Astrocyte (in vitro differentiated cells and primary cell): Measurements from ENCODE around the gene SLC44A5. TPM values are rescaled to one million over a fixed set of nuclear protein-coding genes. Genes with fewer than 3 reads are reported as not detected.

Source experiments
- DNase-seq: peaks from one replicate; pipeline ENCODE4 v3.0.0-alpha.2; 2010; ENCODE audit warnings: low read depth
- FAIRE-seq: peaks from 2 replicates; lab custom pipeline; 2011; peaks lifted over from hg19 to GRCh38; lab: Jason Lieb, UNC
- H2AFZ ChIP-seq: 2 replicates; pipeline ENCODE4 v1.6.0; 2012; ENCODE audit warnings: low read depth, low read length, inconsistent platforms
- H3K27ac ChIP-seq: 2 replicates; pipeline ENCODE4 v1.5.1; 2011; ENCODE audit warnings: low read depth, low read length, inconsistent platforms
- H3K27me3 ChIP-seq: 2 replicates; pipeline ENCODE4 v1.6.0; 2011; ENCODE audit warnings: low read length, inconsistent platforms; ENCODE audit not compliant: insufficient read depth
- H3K36me3 ChIP-seq: 2 replicates; pipeline ENCODE4 v1.5.1; 2011; ENCODE audit warnings: low read length, inconsistent platforms; ENCODE audit not compliant: insufficient read depth
- H3K4me1 ChIP-seq: 2 replicates; pipeline ENCODE4 v1.5.1; 2011; ENCODE audit warnings: low read length, inconsistent platforms; ENCODE audit not compliant: insufficient read depth
- H3K4me2 ChIP-seq: 2 replicates; pipeline ENCODE4 v1.6.0; 2012; ENCODE audit warnings: low read length, inconsistent platforms
- H3K4me3 ChIP-seq: 2 replicates; pipeline ENCODE4 v1.5.1; 2011; ENCODE audit warnings: low read depth, mild to moderate bottlenecking, low read length, inconsistent platforms; ENCODE audit not compliant: insufficient read depth
- H3K79me2 ChIP-seq: 2 replicates; pipeline ENCODE4 v1.6.0; 2012; ENCODE audit warnings: mild to moderate bottlenecking, low read length, inconsistent platforms; ENCODE audit not compliant: insufficient read depth
- H3K9ac ChIP-seq: 2 replicates; pipeline ENCODE4 v1.6.0; 2012; ENCODE audit warnings: mild to moderate bottlenecking, low read length, inconsistent platforms
- H3K9me3 ChIP-seq: 2 replicates; pipeline ENCODE4 v1.5.1; 2012; ENCODE audit warnings: low read depth, mild to moderate bottlenecking, low read length, inconsistent platforms; ENCODE audit not compliant: insufficient read depth
- H4K20me1 ChIP-seq: 2 replicates; pipeline ENCODE4 v1.6.0; 2012; ENCODE audit warnings: low read length, inconsistent platforms; ENCODE audit not compliant: insufficient read depth
- H3K27ac Mint-ChIP-seq: one replicate; pipeline ENCODE4 v1.8.0; 2021; ENCODE audit warnings: mild to moderate bottlenecking, mixed read lengths; ENCODE audit not compliant: unreplicated experiment
- H3K27me3 Mint-ChIP-seq: one replicate; pipeline ENCODE4 v1.8.0; 2021; ENCODE audit warnings: low read depth, mixed read lengths; ENCODE audit not compliant: unreplicated experiment
- H3K36me3 Mint-ChIP-seq: one replicate; pipeline ENCODE4 v1.8.0; 2021; ENCODE audit warnings: low read depth, mixed read lengths; ENCODE audit not compliant: unreplicated experiment
- H3K4me1 Mint-ChIP-seq: one replicate; pipeline ENCODE4 v1.8.0; 2021; ENCODE audit warnings: low read depth, mixed read lengths; ENCODE audit not compliant: unreplicated experiment
- H3K4me3 Mint-ChIP-seq: one replicate; pipeline ENCODE4 v1.8.0; 2021; ENCODE audit warnings: mild to moderate bottlenecking, moderate library complexity, mixed read lengths; ENCODE audit not compliant: unreplicated experiment
- H3K9me3 Mint-ChIP-seq: one replicate; pipeline ENCODE4 v1.8.0; 2021; ENCODE audit warnings: mild to moderate bottlenecking, mixed read lengths; ENCODE audit not compliant: unreplicated experiment
- EZH2 ChIP-seq: IDR thresholded peaks from 2 replicates; pipeline ENCODE4 v1.6.1; 2012; ENCODE audit warnings: mild to moderate bottlenecking, low read length, inconsistent platforms; ENCODE audit not compliant: insufficient read depth
- total RNA-seq: library from RNA; stranded (reverse); gene quantifications from 2 replicates; pipeline ENCODE4 v1.2.1, GENCODE V29; 2021
- TF ChIP-seq, protein P1 (sequence below): IDR thresholded peaks from 2 replicates; pipeline ENCODE4 v1.5.1; 2011; ENCODE audit warnings: low read depth, mild to moderate bottlenecking, inconsistent platforms, low read length, moderate library complexity; ENCODE audit not compliant: insufficient read depth

The SLC44A5 gene
- total RNA-seq, 1 donor from 2014 or later: 2.2 TPM

DNA sequence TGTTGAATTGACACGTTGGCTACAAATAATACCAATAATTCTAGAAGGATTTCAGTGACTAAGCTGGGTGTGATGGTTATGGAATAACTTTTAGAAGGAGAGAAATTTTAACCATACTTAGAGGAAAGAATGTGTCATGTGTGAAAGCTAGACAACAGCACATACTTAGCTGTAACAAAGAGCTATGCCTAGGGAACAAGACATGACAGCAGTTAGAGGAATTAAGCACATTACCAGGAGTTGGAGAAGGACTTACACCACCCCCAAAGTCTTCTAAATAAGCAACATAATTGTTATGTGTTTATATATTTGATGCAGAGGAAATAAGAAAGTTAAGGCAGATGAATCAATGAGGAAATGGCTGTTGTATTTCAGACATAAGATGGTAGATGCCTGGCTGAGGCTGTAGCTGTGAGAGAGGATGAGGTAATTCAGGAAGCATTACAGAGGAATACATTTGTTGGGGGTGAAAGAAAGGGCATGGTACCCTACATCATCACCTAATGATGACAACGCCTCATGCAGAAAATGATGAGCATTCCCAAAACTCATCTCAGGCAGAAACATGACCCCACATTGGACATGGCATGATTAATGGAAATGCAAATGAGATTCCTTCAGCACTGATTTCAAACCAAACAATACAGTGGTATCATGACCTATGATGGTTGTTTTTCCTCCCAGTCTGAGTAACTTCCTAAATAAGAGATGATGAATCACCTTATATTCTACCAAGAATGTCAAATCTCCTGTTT, 265.2 kb downstream of the SLC44A5 start:
- Histone ChIP-seq H3K4me1 (peaks cover 18% of the 10 kb centered on the region), H3K9me3 (no peaks in the 10 kb centered on the region), H3K36me3 (no peaks in the 10 kb centered on the region), H4K20me1 (no peaks in the 10 kb centered on the region), H3K27me3 (no peaks in the 10 kb centered on the region), H3K4me2 (peak overlapping the region; percentile 63), H2AFZ (peak overlapping the region; percentile 53), H3K79me2 (no peaks in the 10 kb centered on the region), H3K27ac (peak overlapping the region; percentile 94), H3K9ac (peak overlapping the region; percentile 71), H3K4me3 (peak overlapping the region; percentile 4)
- no peak overlapping the region for H3K4me3 Mint-ChIP-seq
- no peaks in the 10 kb centered on the region for H3K9me3 Mint-ChIP-seq
- no peak for FAIRE-seq
- H3K27me3 Mint-ChIP-seq: no peaks in the 10 kb centered on the region
- H3K27ac Mint-ChIP-seq: peak overlapping the region; percentile 71
- H3K4me1 Mint-ChIP-seq: peaks cover 13% of the 10 kb centered on the region
- H3K36me3 Mint-ChIP-seq: peaks cover 2% of the 10 kb centered on the region
- peak; percentile 97 for DNase-seq
- TF ChIP-seq, protein P1, sequence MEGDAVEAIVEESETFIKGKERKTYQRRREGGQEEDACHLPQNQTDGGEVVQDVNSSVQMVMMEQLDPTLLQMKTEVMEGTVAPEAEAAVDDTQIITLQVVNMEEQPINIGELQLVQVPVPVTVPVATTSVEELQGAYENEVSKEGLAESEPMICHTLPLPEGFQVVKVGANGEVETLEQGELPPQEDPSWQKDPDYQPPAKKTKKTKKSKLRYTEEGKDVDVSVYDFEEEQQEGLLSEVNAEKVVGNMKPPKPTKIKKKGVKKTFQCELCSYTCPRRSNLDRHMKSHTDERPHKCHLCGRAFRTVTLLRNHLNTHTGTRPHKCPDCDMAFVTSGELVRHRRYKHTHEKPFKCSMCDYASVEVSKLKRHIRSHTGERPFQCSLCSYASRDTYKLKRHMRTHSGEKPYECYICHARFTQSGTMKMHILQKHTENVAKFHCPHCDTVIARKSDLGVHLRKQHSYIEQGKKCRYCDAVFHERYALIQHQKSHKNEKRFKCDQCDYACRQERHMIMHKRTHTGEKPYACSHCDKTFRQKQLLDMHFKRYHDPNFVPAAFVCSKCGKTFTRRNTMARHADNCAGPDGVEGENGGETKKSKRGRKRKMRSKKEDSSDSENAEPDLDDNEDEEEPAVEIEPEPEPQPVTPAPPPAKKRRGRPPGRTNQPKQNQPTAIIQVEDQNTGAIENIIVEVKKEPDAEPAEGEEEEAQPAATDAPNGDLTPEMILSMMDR: no peak
- no peak for TF ChIP-seq EZH2

DNA sequence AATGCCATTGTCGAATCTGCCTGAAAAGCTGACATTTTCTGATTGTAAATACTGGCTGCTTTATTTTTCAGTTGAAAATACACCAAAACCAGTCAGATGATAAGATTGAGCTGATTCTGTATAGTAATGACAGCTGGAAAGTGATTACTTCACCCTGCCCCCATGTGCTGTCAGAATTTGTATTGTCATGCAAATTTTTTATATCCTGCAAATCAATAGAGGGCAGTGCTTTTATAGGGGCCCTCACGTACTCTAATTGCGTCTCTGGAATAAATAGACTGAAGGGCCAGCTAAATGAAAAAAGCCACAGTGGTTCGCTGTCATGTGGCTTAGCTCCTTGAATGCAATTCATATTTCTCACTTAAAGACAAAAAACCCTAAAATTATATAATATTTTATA, 268.1 kb downstream of the SLC44A5 start:
- Mint-ChIP-seq H3K9me3 (no peaks in the 10 kb centered on the region), H3K4me1 (peaks cover 13% of the 10 kb centered on the region), H3K27ac (no peak overlapping the region), H3K4me3 (no peak overlapping the region), H3K36me3 (peaks cover 2% of the 10 kb centered on the region), H3K27me3 (no peaks in the 10 kb centered on the region)
- no peaks in the 10 kb centered on the region for H4K20me1 ChIP-seq
- peaks cover 18% of the 10 kb centered on the region for H3K4me1 ChIP-seq
- H2AFZ ChIP-seq: no peak overlapping the region
- no peaks in the 10 kb centered on the region for H3K79me2 ChIP-seq
- H3K27me3 ChIP-seq: no peaks in the 10 kb centered on the region
- no peaks in the 10 kb centered on the region for H3K36me3 ChIP-seq
- no peaks in the 10 kb centered on the region for H3K9me3 ChIP-seq
- no peak overlapping the region for H3K9ac ChIP-seq
- TF ChIP-seq EZH2: no peak
- TF ChIP-seq, protein P1: no peak
- DNase-seq (no peak), FAIRE-seq (no peak)
- no peak overlapping the region for H3K4me2 ChIP-seq
- H3K4me3 ChIP-seq: no peak overlapping the region
- no peak overlapping the region for H3K27ac ChIP-seq

DNA sequence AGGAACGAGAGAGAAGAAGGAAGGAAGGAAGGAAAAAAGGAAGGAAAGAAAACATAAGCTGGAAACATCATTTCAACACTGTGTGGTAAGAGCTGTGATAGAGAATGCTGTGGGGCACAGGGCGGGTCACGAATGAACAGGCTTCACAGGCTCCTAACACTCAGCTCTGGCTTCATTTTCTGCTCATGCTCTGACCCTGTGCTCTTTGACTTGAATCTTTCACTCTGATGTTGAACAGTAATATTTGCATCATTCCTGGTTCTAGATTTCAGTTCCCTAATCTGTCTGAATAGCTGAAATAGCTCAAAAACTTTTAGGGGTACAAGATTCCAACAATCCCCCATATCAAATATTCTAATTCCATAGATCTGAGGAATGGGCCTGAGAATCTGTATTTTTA, 269.4 kb downstream of the SLC44A5 start:
- Mint-ChIP-seq H3K27me3 (no peaks in the 10 kb centered on the region), H3K36me3 (peaks cover 2% of the 10 kb centered on the region), H3K4me1 (peaks cover 13% of the 10 kb centered on the region), H3K4me3 (no peak overlapping the region), H3K27ac (no peak overlapping the region), H3K9me3 (no peaks in the 10 kb centered on the region)
- no peaks in the 10 kb centered on the region for H3K79me2 ChIP-seq
- no peak overlapping the region for H3K4me3 ChIP-seq
- FAIRE-seq: no peak
- no peaks in the 10 kb centered on the region for H4K20me1 ChIP-seq
- no peaks in the 10 kb centered on the region for H3K9me3 ChIP-seq
- no peak overlapping the region for H3K27ac ChIP-seq
- no peaks in the 10 kb centered on the region for H3K36me3 ChIP-seq
- H3K27me3 ChIP-seq: no peaks in the 10 kb centered on the region
- H3K4me1 ChIP-seq: peaks cover 15% of the 10 kb centered on the region
- DNase-seq: no peak
- H3K4me2 ChIP-seq: no peak overlapping the region
- no peak overlapping the region for H2AFZ ChIP-seq
- no peak for TF ChIP-seq EZH2
- TF ChIP-seq, protein P1: no peak
- H3K9ac ChIP-seq: no peak overlapping the region
